HT-29 (cell line): ENCODE results near the gene NAPB. TPM values are rescaled to one million over a fixed set of nuclear protein-coding genes. Genes with fewer than 3 reads are reported as not detected.

Source experiments
- small RNA-seq: library from RNA; depleted of rRNA; stranded (forward); fragments of <200 nt; gene quantifications from one replicate; pipeline ENCODE3, GENCODE V24; 2014
- total RNA-seq: library from RNA; depleted of rRNA; stranded (reverse); fragments of >200 nt; shearing (Covaris generic); gene quantifications from 2 replicates; pipeline ENCODE4 v1.2.3, GENCODE V29; 2014; rRNA removed

Gene NAPB
- total RNA-seq, 1 experiment from 2014 or later, result 5.7 TPM

Small RNA genes lying within 50 kb of the gene (small RNA-seq; reads per million reads assigned to genes)
- gene RF00019, result not detected
- not detected for gene RNA5SP479

Other genes starting within 250 kb of the NAPB start
- gene NXT1, start 70.7 kb downstream of the NAPB start, total RNA-seq, result 70.6 and 101 TPM in 2 replicates
- 11.2 and 25.2 TPM in 2 replicates for gene GZF1, start 59.3 kb downstream of the NAPB start, total RNA-seq
- gene CSTL1, start 18.2 kb upstream of the NAPB start, total RNA-seq, result not detected in 2 replicates
- gene CST11, start 31.4 kb upstream of the NAPB start, total RNA-seq, result not detected in 2 replicates
- not detected in 2 replicates for gene CST8, start 69.6 kb upstream of the NAPB start, total RNA-seq
- gene CST9L, start 147.0 kb upstream of the NAPB start, total RNA-seq, result not detected in 2 replicates
- not detected in 2 replicates for gene CST9, start 184.4 kb upstream of the NAPB start, total RNA-seq
- 417 and 453 TPM in 2 replicates for gene CST3, start 216.5 kb upstream of the NAPB start, total RNA-seq